ENCODE data around the gene CERT1.

The CERT1 gene

GRCh38 chr5:75356719-75357118 lies 154.7 kb downstream of the CERT1 start:
- H3K27ac ChIP-seq (ENCODE audit: low read depth, low read length, severe bottlenecking): peak overlapping the region; percentile 4
- no peaks in the 10 kb centered on the region for H3K4me1 ChIP-seq (ENCODE audit: control insufficient read depth, insufficient read depth, low read length, poor library complexity, severe bottlenecking)
- H3K4me3 ChIP-seq (ENCODE audit: extremely low read depth, insufficient read depth, low read length, poor library complexity, severe bottlenecking): no peak overlapping the region
- 100% methylated on average over 2 of the region's 7 CpGs; no CpG with 5 or more reads in 1 of the 2 experiments for WGBS, 2 experiments (ENCODE audit: insufficient coverage in 2 of 2)
- peaks cover 93% of the 10 kb centered on the region for H3K36me3 ChIP-seq (ENCODE audit: control insufficient read depth, insufficient read depth, low read length)
- no peaks in the 10 kb centered on the region for H3K9me3 ChIP-seq (ENCODE audit: control insufficient read depth, low read length)

- no peaks in the 10 kb centered on the region for H3K9me3 ChIP-seq (ENCODE audit: control insufficient read depth, low read length)
- H3K4me3 ChIP-seq (ENCODE audit: extremely low read depth, insufficient read depth, low read length, poor library complexity, severe bottlenecking): no peak overlapping the region
- no peaks in the 10 kb centered on the region for H3K4me1 ChIP-seq (ENCODE audit: control insufficient read depth, insufficient read depth, low read length, poor library complexity, severe bottlenecking)
- H3K27ac ChIP-seq (ENCODE audit: low read depth, low read length, severe bottlenecking): no peak overlapping the region
- peaks cover 93% of the 10 kb centered on the region for H3K36me3 ChIP-seq (ENCODE audit: control insufficient read depth, insufficient read depth, low read length)
- WGBS, 2 experiments (ENCODE audit: insufficient coverage in 2 of 2): 96 to 100% methylated on average over 4 to 5 of the region's 6 CpGs
Measured at GRCh38 chr5:75355236-75355635, 156.2 kb downstream of the CERT1 start.

GRCh38 chr5:75351139-75351926 lies 160.1 kb downstream of the CERT1 start:
- Histone ChIP-seq H3K36me3 (ENCODE audit: control insufficient read depth, insufficient read depth, low read length) (peaks cover 85% of the 10 kb centered on the region), H3K4me1 (ENCODE audit: control insufficient read depth, insufficient read depth, low read length, poor library complexity, severe bottlenecking) (no peaks in the 10 kb centered on the region), H3K4me3 (ENCODE audit: extremely low read depth, insufficient read depth, low read length, poor library complexity, severe bottlenecking) (no peak overlapping the region), H3K27ac (ENCODE audit: low read depth, low read length, severe bottlenecking) (no peak overlapping the region), H3K9me3 (ENCODE audit: control insufficient read depth, low read length) (no peaks in the 10 kb centered on the region)
- 93 to 98% methylated on average over 4 of the region's 7 CpGs for WGBS, 2 experiments (ENCODE audit: insufficient coverage in 2 of 2)

- Histone ChIP-seq H3K36me3 (ENCODE audit: control insufficient read depth, insufficient read depth, low read length) (peaks cover 82% of the 10 kb centered on the region), H3K4me1 (ENCODE audit: control insufficient read depth, insufficient read depth, low read length, poor library complexity, severe bottlenecking) (no peaks in the 10 kb centered on the region), H3K9me3 (ENCODE audit: control insufficient read depth, low read length) (no peaks in the 10 kb centered on the region), H3K4me3 (ENCODE audit: extremely low read depth, insufficient read depth, low read length, poor library complexity, severe bottlenecking) (no peak overlapping the region), H3K27ac (ENCODE audit: low read depth, low read length, severe bottlenecking) (no peak overlapping the region)
- WGBS, 2 experiments (ENCODE audit: insufficient coverage in 2 of 2): 100% methylated on average over 1 of the region's 2 CpGs; no CpG with 5 or more reads in 1 of the 2 experiments
Measured at GRCh38 chr5:75349663-75350062, 161.8 kb downstream of the CERT1 start.

GRCh38 chr5:75348241-75348640 lies 163.2 kb downstream of the CERT1 start:
- Histone ChIP-seq H3K9me3 (ENCODE audit: control insufficient read depth, low read length) (no peaks in the 10 kb centered on the region), H3K4me1 (ENCODE audit: control insufficient read depth, insufficient read depth, low read length, poor library complexity, severe bottlenecking) (no peaks in the 10 kb centered on the region), H3K36me3 (ENCODE audit: control insufficient read depth, insufficient read depth, low read length) (peaks cover 78% of the 10 kb centered on the region), H3K27ac (ENCODE audit: low read depth, low read length, severe bottlenecking) (no peak overlapping the region), H3K4me3 (ENCODE audit: extremely low read depth, insufficient read depth, low read length, poor library complexity, severe bottlenecking) (no peak overlapping the region)
- 96 to 100% methylated on average over 2 of the region's 3 CpGs for WGBS, 2 experiments (ENCODE audit: insufficient coverage in 2 of 2)

- Histone ChIP-seq H3K9me3 (ENCODE audit: control insufficient read depth, low read length) (no peaks in the 10 kb centered on the region), H3K4me1 (ENCODE audit: control insufficient read depth, insufficient read depth, low read length, poor library complexity, severe bottlenecking) (peaks cover 6% of the 10 kb centered on the region), H3K4me3 (ENCODE audit: extremely low read depth, insufficient read depth, low read length, poor library complexity, severe bottlenecking) (no peak overlapping the region), H3K36me3 (ENCODE audit: control insufficient read depth, insufficient read depth, low read length) (peaks cover 64% of the 10 kb centered on the region), H3K27ac (ENCODE audit: low read depth, low read length, severe bottlenecking) (no peak overlapping the region)
- 89 to 94% methylated on average over 3 to 4 of the region's 4 CpGs for WGBS, 2 experiments (ENCODE audit: insufficient coverage in 2 of 2)
Measured at GRCh38 chr5:75342836-75343235, 168.6 kb downstream of the CERT1 start.

GRCh38 chr5:75341934-75342333 lies 169.5 kb downstream of the CERT1 start:
- Histone ChIP-seq H3K9me3 (ENCODE audit: control insufficient read depth, low read length) (no peaks in the 10 kb centered on the region), H3K4me3 (ENCODE audit: extremely low read depth, insufficient read depth, low read length, poor library complexity, severe bottlenecking) (peak overlapping the region; percentile 1), H3K27ac (ENCODE audit: low read depth, low read length, severe bottlenecking) (no peak overlapping the region), H3K36me3 (ENCODE audit: control insufficient read depth, insufficient read depth, low read length) (peaks cover 55% of the 10 kb centered on the region), H3K4me1 (ENCODE audit: control insufficient read depth, insufficient read depth, low read length, poor library complexity, severe bottlenecking) (peaks cover 6% of the 10 kb centered on the region)
- 83 to 100% methylated on average over 1 of the region's 1 CpG for WGBS, 2 experiments (ENCODE audit: insufficient coverage in 2 of 2)

GRCh38 chr5:75340714-75341478 lies 170.5 kb downstream of the CERT1 start:
- Histone ChIP-seq H3K27ac (ENCODE audit: low read depth, low read length, severe bottlenecking) (no peak overlapping the region), H3K4me1 (ENCODE audit: control insufficient read depth, insufficient read depth, low read length, poor library complexity, severe bottlenecking) (peaks cover 6% of the 10 kb centered on the region), H3K4me3 (ENCODE audit: extremely low read depth, insufficient read depth, low read length, poor library complexity, severe bottlenecking) (peak overlapping the region; percentile 99), H3K36me3 (ENCODE audit: control insufficient read depth, insufficient read depth, low read length) (peaks cover 45% of the 10 kb centered on the region), H3K9me3 (ENCODE audit: control insufficient read depth, low read length) (no peaks in the 10 kb centered on the region)
- WGBS, 2 experiments (ENCODE audit: insufficient coverage in 2 of 2): 50 to 71% methylated on average over 1 of the region's 3 CpGs

- 6% methylated on average over 2 of the region's 2 CpGs; no CpG with 5 or more reads in 1 of the 2 experiments for WGBS, 2 experiments (ENCODE audit: insufficient coverage in 2 of 2)
Measured at GRCh38 chr5:75338408-75338807, 173.0 kb downstream of the CERT1 start.

GRCh38 chr5:75337366-75338021 lies 173.9 kb downstream of the CERT1 start:
- Histone ChIP-seq H3K4me3 (ENCODE audit: extremely low read depth, insufficient read depth, low read length, poor library complexity, severe bottlenecking) (peak overlapping the region; percentile 99), H3K4me1 (ENCODE audit: control insufficient read depth, insufficient read depth, low read length, poor library complexity, severe bottlenecking) (peaks cover 6% of the 10 kb centered on the region), H3K9me3 (ENCODE audit: control insufficient read depth, low read length) (no peaks in the 10 kb centered on the region), H3K36me3 (ENCODE audit: control insufficient read depth, insufficient read depth, low read length) (peaks cover 23% of the 10 kb centered on the region), H3K27ac (ENCODE audit: low read depth, low read length, severe bottlenecking) (peak overlapping the region; percentile 91)
- 0 to 1% methylated on average over 39 to 45 of the region's 50 CpGs for WGBS, 2 experiments (ENCODE audit: insufficient coverage in 2 of 2)

More at GRCh38 chr5:75338408-75338807, 173.0 kb downstream of the CERT1 start:
- H3K9me3 ChIP-seq (ENCODE audit: control insufficient read depth, low read length): no peaks in the 10 kb centered on the region
- peak overlapping the region; percentile 99 for H3K4me3 ChIP-seq (ENCODE audit: extremely low read depth, insufficient read depth, low read length, poor library complexity, severe bottlenecking)
- peaks cover 32% of the 10 kb centered on the region for H3K36me3 ChIP-seq (ENCODE audit: control insufficient read depth, insufficient read depth, low read length)
- H3K4me1 ChIP-seq (ENCODE audit: control insufficient read depth, insufficient read depth, low read length, poor library complexity, severe bottlenecking): peaks cover 6% of the 10 kb centered on the region
- H3K27ac ChIP-seq (ENCODE audit: low read depth, low read length, severe bottlenecking): no peak overlapping the region

All from mesodermal cell (in vitro differentiated cells).